ENCODE measurements around the gene SLC45A3.

Gene SLC45A3

DNA sequence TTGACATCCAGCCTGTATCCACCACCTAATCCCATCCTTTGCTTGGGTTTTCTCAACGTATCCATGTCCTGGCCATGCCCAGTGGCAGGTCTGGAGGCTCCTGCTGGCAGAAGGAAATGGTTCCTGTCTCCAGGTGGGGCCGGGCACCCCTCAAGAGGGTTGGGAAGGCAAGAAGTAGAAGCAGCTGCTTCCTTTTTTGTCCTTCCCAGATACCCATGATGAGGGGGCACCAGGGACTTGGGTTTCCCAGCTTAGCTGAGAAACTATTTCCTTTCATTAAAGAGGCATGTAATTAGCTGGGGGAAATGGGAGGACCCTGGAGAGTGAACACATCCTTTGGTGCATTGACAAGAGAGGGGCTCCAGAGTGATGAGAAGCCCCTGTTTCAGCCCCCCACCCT lies 21.1 kb upstream of the SLC45A3 start:
- no peak for DNase-seq (ENCODE audit: low read depth)

DNA sequence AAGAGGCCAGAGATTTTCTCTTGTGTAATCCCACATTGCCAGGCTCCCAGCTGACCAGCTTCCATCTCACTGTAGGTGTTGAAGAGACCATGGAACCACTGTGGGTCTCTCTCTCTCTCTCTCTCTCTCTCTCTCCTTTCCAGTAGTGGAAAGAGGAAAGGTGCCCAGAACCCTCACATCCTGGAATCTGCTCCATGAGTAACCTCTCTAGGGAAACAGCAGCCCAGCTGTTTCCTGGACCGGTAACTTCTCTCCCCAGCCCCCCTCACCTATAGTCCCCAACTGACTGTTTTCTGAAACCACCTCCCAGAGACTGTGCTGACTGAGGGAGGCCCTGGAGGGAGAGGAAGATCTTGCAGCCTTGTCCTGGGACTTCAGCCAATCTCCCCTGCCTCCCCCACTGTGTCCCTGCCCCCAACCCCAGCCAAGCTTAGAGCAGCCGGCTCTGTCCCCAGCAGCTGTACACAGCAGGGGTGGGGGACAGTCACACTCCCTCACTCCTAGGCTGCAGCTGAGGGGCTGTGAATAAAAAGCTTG lies 20.6 kb upstream of the SLC45A3 start:
- DNase-seq (ENCODE audit: low read depth) = no peak

DNA sequence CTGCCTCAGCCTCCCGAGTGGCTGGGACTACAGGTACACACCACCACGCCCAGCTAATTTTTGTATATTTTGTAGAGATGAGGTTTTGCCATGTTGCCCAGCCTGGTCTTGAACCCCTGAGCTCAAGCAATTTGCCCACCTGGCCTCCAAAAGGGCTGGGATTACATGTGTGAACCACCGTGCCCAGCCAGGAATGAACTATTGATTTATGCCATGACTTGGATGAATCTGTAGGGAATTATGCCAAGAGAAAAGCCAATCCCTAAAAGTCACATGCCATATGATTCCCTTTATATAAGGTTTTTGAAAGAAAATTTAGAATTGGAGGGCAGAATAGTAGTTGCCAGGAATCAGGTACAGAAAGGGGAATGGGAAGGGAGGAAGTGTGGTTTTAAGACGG lies 19.1 kb upstream of the SLC45A3 start:
- DNase-seq (ENCODE audit: low read depth) = no peak

DNA sequence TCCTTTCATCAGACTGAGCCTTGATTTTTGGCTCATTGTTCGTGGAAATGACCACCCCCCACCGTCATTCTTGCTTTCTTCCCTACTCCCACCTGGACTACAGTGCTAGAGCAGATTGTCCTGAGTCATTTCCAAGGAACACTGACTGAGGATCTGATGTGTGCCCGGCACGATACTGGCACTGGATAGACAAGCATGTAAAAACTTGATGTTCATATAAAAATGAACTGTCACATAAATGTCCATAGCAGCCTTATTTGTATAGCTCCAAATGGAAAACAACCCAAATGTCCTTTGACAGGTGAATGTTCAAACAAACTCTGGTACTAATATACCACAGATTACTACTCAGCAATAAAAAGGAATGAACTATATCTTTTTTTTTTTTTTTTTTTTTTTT lies 18.6 kb upstream of the SLC45A3 start:
- DNase-seq (ENCODE audit: low read depth) = no peak

DNA sequence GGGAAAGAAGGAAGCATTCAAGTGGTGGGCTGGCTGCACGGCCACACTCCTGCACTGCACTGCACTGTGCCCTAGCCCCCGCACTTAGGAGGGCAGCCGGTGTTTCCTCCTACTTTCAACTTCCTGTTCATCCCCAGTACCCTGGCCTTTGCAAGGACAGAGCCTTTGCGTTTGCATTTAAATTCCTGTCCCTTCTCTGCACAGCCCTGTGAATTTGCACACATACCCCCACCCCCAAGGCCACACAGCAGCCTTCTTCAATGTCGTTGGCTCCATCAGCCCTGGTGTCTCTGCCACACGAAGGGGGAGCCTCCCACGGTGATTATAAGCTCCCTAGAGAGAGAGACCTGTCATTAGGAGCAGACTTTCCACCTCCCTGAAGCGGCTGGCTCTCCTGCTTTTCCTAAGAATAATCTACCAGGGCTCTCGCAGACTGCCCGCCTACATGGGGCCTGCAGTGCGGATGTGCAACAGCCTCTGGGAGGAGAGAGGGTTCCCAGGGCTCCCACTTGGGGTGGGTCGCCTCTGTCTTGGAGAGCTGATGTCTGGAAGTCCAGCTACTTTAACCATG lies 13.2 kb upstream of the SLC45A3 start:
- DNase-seq (ENCODE audit: low read depth) = no peak

DNA sequence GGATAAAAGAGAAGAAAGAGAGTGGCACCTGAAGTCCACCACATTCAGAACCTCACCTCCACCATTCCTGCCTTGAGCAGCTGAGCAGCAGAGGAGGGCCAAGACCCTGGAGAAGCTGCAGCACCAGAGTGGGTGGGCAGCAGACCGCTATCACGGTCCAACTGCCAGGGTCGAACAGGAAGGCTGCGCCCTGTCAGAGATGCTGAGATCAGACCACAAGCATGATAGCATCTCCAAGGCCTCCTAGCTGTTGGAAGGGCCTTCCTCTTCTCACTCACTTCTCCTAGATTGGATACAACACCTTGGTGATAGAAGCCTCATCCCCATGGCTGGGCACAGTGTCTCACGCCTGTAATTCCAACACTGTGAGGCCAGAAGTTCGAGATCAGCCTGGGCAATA lies 12.1 kb upstream of the SLC45A3 start:
- no peak for DNase-seq (ENCODE audit: low read depth)

DNA sequence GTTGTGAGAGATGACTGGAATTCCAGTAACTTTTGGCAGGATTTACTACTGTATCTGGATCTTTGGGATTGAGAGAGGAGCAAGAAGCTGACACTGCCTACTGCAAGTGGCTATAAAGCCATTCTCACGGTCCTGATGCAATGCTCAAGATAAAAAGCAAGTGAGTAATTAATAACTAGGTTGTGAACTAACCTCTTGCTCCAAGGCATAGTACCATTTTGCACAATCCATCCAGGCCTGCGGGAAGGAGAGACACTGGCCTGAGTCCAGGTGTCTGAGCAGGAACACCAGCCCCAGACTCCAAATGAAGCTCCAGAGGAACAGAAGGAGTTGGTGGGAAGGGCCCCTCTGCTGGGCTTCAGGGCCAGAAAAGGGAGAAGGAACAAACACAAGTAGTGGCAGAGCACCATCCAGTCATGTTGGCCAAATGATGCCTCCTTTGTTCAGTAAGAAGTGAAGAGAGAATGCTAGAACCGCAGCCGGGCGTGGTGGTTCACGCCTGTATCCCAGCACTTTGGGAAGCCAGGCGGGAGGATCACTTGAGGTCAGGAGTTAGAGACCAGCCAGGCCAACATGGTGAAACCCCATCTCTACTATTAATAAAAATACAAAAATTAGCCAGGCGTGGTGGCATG lies 9.9 kb upstream of the SLC45A3 start:
- no peak for DNase-seq (ENCODE audit: low read depth)

DNA sequence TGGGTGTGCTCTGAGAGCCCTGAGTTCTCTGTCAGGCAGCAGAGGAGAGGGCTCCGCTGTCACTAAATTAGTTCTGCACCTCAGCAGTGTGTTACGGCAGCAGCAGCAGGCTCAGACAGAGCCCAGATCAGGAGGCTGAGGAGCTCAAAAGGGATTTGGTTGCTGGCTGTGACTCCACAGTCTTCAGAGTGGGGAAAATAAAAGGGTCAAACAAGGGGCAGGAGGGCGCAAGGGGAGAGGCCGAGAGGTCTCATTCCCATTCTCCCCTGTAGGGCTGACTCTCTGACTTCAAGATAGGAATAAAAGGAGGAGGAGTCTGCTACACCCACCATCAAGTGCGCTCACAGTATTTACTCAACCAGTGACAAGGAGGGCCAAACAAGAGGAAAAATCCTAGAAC lies 9.2 kb upstream of the SLC45A3 start:
- no peak for DNase-seq (ENCODE audit: low read depth)

DNA sequence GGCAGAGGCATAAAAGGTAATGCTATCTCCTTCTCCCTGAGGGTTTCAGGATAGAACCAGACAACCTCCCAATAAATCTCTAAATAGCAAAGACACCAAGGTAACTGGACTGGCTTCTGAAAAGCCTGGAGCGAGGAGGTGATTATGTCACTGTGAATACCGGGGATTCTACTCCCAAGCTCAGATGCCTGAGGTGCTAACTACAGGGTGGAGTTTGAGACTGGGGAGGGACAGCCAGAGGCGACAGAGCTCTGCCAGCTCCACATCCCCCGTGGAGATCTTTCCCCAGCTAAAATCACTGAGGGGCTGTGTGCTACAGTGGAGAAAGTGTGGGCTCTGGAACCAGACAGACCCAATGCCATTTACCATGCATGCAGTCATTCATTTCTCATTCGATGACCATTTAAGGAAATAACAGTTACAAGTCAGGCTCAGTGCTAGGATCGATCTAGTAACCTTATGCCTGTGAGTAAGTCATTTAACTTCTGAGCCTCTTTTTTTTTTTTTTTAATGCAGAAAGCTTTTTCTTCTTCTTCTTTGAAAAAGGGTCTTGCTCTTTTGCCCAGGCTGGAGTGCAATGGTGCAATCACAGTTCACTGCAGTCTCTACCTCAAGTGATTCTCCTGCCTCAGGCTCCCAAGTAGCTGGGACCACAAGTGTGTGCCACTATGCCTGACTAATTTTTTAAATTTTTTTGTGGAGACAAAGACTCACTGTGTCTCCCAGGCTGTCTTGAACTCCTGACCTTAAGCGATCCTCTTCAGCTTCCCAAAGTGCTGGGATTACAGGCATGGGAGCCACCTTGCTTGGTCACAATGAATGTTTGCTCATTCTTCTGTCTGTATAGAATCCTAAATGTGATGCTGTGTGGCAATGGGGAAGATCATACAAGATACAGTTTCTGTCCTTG lies 8.1 kb upstream of the SLC45A3 start:
- DNase-seq (ENCODE audit: low read depth) = no peak

DNA sequence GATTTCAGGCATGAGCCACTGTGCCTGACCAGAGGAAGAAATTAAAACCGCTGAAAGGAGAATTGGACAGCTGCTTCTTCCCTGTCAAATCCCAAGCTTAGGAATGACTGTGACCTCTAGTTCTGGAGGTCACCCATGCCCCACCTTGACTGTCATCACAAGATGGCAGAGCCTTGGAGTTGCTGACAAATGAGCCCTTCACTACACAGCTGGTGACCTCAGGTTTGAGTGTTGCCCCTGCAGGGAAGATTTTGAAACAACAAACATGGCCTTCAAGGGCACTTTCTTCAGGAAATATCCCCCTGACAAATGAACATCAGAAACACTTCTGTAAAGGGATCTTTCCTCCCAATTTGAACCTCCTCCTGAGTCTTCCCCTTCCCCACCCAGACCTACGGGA lies 6.9 kb upstream of the SLC45A3 start:
- no peak for DNase-seq (ENCODE audit: low read depth)

DNA sequence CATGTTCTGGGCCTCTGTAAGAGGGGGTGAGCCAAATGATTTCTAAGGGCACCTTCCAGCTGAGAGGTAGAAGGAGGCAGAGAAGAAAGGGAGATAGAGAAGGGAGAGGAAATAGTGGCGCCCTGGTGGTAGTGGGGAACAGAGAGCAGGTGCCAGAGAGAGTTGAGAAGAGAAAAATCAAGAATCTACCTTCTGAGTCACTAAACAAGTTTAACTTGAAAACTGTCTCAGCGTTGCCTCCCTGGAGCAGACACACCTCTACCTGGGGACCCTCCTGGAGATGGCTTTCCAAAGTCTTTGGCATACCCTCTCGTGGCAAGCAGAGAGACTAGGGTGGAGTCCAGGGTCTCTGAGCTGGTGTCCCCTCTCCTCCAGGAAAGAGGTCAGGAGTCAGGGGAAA lies 1.1 kb upstream of the SLC45A3 start:
- no peak for DNase-seq (ENCODE audit: low read depth)

DNA sequence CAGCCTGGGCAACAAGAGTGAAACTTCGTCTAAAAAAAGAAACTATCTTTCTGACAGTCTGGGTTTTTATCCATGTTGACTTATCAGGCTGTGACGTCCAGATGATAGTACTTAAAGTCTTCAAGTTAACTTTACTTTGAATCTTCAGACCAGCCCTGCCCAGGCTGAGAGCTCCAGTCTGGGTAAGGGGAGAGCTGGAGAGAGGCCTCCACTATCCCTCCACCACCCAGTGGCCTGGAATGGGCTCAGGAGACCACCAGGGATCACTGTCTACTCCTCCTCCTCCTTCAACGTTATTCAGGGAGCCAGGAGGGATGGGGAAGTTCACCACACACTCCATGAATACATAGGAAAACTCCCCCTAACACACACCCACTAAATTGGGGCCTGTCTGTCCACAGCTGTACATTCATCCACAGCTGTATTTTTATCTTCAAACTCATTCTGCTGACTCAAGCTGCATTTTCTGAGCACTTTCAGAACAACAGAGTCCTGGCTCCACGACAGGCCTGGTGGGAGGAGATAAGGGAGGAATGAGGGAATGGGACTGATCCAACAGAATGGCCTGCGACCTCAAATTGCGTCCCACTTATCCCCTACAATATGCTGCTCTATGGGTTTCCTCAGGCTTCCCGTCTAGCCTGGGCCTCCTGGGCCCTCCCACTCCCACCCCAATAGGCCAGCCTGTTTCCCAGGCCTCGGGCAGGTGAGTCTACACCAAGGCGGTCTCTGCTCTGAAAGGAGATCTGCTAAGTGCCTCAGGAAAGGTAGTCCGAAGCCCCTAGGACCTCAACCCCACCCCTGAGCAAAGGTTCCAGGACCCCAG lies 1.8 kb downstream of the SLC45A3 start:
- DNase-seq (ENCODE audit: low read depth) = no peak

DNA sequence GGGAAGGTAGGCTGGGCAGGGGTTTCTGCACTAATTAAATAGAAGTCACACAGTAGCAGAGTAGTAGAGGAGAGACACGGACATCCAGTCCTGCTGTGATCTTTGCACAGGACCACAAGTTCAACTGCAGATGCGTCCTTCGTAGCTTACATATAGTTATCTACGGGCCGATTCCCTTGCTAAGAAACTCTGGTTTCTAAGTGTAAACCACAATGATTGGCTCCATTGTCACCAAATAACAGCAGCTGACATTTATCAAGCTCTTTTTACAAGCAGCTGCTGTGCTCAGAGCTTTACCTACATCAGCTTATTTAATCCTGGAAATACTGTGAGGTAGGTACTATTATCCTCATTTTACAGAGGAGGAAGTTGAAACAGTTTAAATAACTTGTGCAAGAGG lies 3.1 kb downstream of the SLC45A3 start:
- no peak for DNase-seq (ENCODE audit: low read depth)

DNA sequence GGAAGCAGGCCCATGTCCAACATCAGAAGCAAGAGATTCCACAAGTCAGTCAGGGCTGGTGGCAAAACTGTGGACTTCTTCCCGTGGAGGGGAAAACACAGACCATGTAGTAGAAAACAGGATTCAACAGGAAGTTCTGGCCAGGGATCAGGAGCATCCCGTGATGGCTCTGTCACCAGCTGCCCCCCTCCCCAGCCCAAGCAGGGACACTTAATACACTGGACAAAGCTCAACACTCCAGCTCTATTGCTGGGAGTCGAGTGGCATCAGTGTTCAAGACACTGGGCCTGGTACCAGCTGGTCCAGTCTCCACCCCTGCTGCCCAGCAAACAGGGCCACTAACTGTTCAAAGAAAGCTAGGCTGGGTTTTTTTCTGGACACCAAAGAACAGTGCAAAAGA lies 3.7 kb downstream of the SLC45A3 start:
- no peak for DNase-seq (ENCODE audit: low read depth)

DNA sequence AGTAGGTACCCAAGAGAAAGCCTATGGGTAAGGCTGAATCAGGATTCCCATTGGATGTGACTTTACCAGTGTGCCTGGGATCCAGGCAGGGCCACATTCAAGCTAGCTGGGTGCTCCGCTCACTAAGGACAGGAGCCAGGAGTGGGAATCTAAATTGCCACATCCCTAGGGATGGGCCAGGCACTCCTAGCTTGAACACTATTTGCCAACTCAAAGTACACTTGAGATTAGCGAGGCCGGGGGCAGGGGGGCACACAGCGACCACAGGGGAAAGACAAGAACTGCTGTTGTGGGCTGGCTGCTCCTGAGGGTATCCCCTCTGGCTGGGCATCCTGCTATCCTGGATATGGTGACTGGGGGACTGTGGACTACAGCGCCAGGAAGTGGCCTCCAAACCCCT lies 4.3 kb downstream of the SLC45A3 start:
- DNase-seq (ENCODE audit: low read depth) = no peak

DNA sequence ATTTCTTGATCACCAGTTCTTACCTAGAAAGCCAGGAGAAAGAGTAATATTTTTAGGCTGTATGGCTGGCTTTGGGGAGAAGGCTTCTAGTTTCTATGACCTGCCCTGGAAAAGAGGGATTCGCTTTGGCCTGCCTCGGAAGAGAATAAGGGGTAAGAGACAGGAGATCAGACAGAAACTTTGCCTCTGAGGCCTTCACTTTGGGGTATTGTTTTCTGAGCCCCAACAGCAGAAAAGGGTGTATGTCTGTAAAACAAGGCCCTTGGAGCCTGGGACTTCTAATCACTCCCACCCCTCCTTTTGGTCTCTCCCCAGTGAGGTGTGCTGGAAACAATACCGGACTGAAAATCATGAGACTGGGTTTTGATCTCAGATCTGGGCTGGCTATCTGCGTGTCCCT lies 5.1 kb downstream of the SLC45A3 start:
- no peak for DNase-seq (ENCODE audit: low read depth)

DNA sequence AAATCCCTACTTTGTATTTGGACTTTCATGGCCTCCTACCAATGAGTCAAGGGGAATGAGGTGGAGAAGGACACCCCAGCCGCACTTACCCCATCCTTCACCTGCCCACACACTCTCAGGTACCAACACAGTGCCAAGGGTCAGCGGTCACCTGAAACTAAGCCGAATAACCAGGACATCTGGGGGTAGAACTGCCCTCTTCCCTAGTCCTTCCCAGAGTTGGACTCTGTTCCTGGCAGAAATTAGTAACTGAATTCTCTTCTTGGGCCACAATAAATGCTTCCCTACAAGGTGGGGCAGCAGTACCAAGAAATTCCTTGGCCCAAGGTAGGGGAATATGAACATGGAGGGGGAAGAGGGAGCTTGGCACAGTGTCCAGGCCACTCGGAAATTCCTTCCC lies 7.3 kb downstream of the SLC45A3 start:
- no peak for DNase-seq (ENCODE audit: low read depth)

DNA sequence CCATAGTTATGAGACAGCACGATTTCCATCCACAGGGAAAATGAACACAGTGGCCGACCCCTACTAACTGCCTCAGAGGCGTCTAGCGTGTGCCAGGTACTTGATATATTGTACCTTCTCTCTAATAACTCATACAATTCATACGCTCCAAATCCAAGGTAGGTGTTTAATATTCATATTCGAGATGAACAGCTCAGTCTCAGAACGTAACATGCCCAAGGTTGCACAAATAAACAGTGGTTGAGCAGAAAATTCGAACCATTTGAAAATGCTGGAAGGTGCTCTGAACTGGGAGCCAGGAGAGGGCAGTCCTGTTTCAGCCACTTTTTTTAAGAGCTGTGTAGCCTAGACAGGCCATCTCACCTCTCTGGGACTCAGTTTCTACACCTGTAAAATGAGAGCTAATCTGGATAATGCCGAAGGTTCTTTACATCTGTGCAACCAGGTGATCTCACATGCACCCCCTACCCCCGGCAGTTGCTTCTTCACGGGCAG lies 7.9 kb downstream of the SLC45A3 start:
- DNase-seq (ENCODE audit: low read depth) = no peak

DNA sequence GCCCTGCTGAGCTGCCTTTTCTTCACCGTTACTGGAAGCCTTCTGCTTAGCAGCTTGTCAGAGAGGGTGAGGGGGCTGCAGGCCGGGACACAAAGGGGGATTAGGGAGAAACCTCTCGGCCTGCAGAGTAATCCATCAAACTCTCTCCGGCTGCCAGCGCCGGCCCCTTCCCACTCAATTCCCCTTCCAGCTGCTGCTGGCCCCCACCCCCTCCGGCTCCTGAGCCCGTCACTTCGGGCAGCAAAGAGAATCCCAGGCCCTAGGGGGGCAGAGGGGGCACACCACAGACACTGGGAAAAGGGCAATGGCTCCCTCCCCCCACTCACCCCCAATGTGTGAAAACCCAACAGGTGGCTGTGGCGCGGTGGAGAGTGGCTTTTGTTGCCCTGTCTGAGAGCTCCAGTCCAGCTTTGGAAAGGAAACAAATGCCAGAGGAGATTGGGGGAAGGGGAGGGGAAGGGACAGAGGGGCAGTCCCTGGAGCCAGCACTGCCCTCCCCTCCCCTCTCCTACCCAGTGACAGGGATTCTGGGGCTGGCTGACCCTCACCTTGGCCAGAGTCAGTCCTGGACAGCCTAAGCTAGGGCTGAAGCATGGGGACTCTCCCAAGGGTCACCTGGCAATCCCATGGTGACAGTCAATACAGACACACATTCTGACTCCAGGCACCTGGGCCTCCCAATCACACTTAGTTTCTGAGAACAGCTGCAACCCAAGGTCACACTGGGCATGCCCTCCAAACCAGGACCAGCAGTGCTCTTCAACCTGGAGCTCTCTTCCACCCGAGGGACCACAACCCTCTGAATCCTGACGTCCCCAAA lies 9.5 kb downstream of the SLC45A3 start:
- no peak for DNase-seq (ENCODE audit: low read depth)

DNA sequence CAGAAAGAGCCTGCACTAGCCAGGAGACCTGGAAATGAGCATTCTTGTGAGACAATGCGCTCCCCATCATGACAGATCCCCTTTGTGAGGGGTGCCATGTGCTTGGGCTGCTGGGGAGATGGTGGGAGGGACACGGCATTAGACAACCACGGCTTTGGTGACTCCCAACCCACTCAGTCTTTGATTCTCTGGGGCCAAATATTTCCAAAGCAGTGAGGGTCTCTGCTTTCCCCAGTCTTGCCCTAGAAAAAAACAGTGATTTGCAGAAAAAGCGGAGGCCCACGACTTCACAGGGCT lies 10.2 kb downstream of the SLC45A3 start:
- no peak for DNase-seq (ENCODE audit: low read depth)

DNA sequence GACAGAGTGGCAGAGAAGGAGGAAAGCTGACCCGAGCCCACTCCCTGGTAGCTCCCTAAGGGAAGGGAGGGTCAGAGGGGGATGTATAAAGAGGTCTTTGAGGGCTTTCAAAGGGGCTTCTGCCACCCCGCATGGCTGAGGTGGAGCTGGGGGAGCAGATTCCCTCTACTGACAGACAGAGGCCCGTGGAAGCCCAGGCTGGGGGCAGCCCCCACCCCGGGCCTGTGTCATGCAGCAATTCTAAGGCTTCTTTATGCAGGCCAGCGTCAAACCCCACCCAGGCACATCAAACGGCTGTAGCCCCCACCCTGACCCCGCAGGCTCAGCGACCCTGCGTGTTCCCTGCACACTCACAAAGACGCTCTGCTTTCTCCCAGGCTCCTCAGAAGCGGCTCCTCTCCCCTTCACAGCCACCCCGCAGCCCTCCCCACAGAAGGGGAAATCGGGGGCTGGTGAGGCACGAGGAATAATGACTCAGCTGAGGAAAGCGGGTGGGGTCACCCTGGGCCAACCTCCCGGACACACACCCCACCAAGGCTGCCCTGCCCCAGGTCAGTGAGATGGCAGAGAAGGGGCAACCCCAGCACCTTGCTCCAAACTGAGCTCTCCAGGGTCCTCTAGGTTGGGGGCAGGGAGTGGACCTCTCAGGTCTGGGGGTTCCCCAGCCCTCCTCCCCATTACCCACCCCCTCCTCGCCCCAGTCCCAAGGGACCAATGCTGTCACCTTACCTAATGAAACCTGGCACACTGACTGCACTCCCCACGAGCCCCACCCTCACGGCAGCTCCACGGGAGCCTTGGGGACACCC lies 10.8 kb downstream of the SLC45A3 start:
- DNase-seq (ENCODE audit: low read depth) = no peak

Data from stromal cell of bone marrow (primary cell).